Activated T-cell treated with anti-CD3 and anti-CD28 coated beads, Interleukin-2, amount 50 U/mL, for 48 hours (primary cell): ENCODE data around the gene CERS3.

Experiments used
- DNase-seq, 2 experiments: peaks; one replicate each; pipeline ENCODE4 v3.0.0-alpha.2; 2020

Gene CERS3

GRCh38 chr15:100528833-100529428 lies at the start of gene CERS3:
Gene CERS3 (minus strand): TSS chr15:100528950. CDS start chr15:100501849, 27,101 bp downstream.
- DNase-seq, result no peak

GRCh38 chr15:100573526-100573925 lies 44.8 kb upstream of the CERS3 start:
- DNase-seq, result no peak

GRCh38 chr15:100572362-100572983 lies 43.7 kb upstream of the CERS3 start:
- DNase-seq, result no peak

GRCh38 chr15:100571592-100572167 lies 42.9 kb upstream of the CERS3 start:
- no peak for DNase-seq

GRCh38 chr15:100570735-100571313 lies 42.1 kb upstream of the CERS3 start:
- no peak for DNase-seq

- DNase-seq, result no peak
These were observed 41.5 kb upstream of the CERS3 start for GRCh38 chr15:100570275-100570674.

- no peak for DNase-seq
These were observed 40.6 kb upstream of the CERS3 start for GRCh38 chr15:100569391-100569790.

GRCh38 chr15:100566850-100567628 lies 38.3 kb upstream of the CERS3 start:
- DNase-seq, result no peak

- no peak for DNase-seq
These were observed 36.8 kb upstream of the CERS3 start for GRCh38 chr15:100565591-100565990.

- no peak for DNase-seq
These were observed 31.6 kb upstream of the CERS3 start for GRCh38 chr15:100560323-100560722.

- DNase-seq, result no peak
These were observed 30.6 kb upstream of the CERS3 start for GRCh38 chr15:100559330-100559729.

GRCh38 chr15:100558771-100559254 lies 30.1 kb upstream of the CERS3 start:
- no peak for DNase-seq

GRCh38 chr15:100553468-100553867 lies 24.7 kb upstream of the CERS3 start:
- DNase-seq, result no peak

- DNase-seq, result no peak
These were observed 19.2 kb upstream of the CERS3 start for GRCh38 chr15:100547961-100548360.

- DNase-seq, result no peak
These were observed 16.2 kb upstream of the CERS3 start for GRCh38 chr15:100544946-100545345.

- no peak for DNase-seq
These were observed 15.6 kb upstream of the CERS3 start for GRCh38 chr15:100544338-100544841.

GRCh38 chr15:100542290-100542689 lies 13.5 kb upstream of the CERS3 start:
- DNase-seq, result no peak

- DNase-seq, result no peak
These were observed 8.6 kb upstream of the CERS3 start for GRCh38 chr15:100537331-100537730.

GRCh38 chr15:100536733-100537132 lies 8.0 kb upstream of the CERS3 start:
- no peak for DNase-seq

- no peak for DNase-seq
These were observed 5.1 kb upstream of the CERS3 start for GRCh38 chr15:100533886-100534285.

GRCh38 chr15:100531823-100532327 lies 3.1 kb upstream of the CERS3 start:
- no peak for DNase-seq

GRCh38 chr15:100531204-100531603 lies 2.5 kb upstream of the CERS3 start:
- no peak for DNase-seq

- DNase-seq, result no peak
These were observed 806 bp upstream of the CERS3 start for GRCh38 chr15:100529556-100529955.
